GM23248 (cell line): ENCODE measurements around the gene NCKAP5L. TPM values are rescaled to one million over a fixed set of nuclear protein-coding genes. Genes with fewer than 3 reads are reported as not detected.

Experiments
- DNase-seq: peaks from one replicate; pipeline ENCODE4 v3.0.0-alpha.2; 2015
- H2AFZ ChIP-seq: fragments of 200-600 bp; sonication (generic); 2 replicates; pipeline ENCODE4 v1.6.1; 2016; ENCODE audit warnings: antibody characterized with exemption
- H3F3A ChIP-seq: fragments of 200-600 bp; sonication (generic); 2 replicates; pipeline ENCODE4 v1.6.1; 2016; ENCODE audit warnings: mild to moderate bottlenecking, antibody characterized with exemption, mixed run types; ENCODE audit not compliant: insufficient read depth
- H3K27ac ChIP-seq: fragments of 200-600 bp; sonication (generic); 2 replicates; pipeline ENCODE4 v1.5.1; 2016; ENCODE audit warnings: mild to moderate bottlenecking
- H3K27me3 ChIP-seq: fragments of 200-600 bp; sonication (generic); replicated peaks from 2 replicates; pipeline ENCODE4 v1.6.1; 2016; ENCODE audit warnings: mild to moderate bottlenecking; ENCODE audit not compliant: insufficient read depth
- H3K36me3 ChIP-seq: fragments of 200-600 bp; sonication (generic); 2 replicates; pipeline ENCODE4 v1.6.1; 2016; ENCODE audit warnings: low read depth, mild to moderate bottlenecking
- H3K4me1 ChIP-seq: fragments of 200-600 bp; sonication (generic); 2 replicates; pipeline ENCODE4 v1.6.1; 2016; ENCODE audit warnings: mild to moderate bottlenecking; ENCODE audit not compliant: insufficient read depth
- H3K4me2 ChIP-seq: fragments of 200-600 bp; sonication (generic); one replicate; pipeline ENCODE4 v1.6.1; 2016; ENCODE audit warnings: mild to moderate bottlenecking; ENCODE audit not compliant: unreplicated experiment
- H3K4me3 ChIP-seq: fragments of 200-600 bp; sonication (generic); 2 replicates; pipeline ENCODE4 v1.5.1; 2016; ENCODE audit warnings: mild to moderate bottlenecking
- H3K79me2 ChIP-seq: fragments of 200-600 bp; sonication (generic); 2 replicates; pipeline ENCODE4 v1.6.1; 2016; ENCODE audit warnings: mild to moderate bottlenecking; ENCODE audit not compliant: insufficient read depth
- H3K9ac ChIP-seq: fragments of 200-600 bp; sonication (generic); 2 replicates; pipeline ENCODE4 v1.6.1; 2016; ENCODE audit warnings: mild to moderate bottlenecking
- H3K9me2 ChIP-seq: fragments of 200-600 bp; sonication (generic); 2 replicates; pipeline ENCODE4 v1.6.1; 2016; ENCODE audit warnings: mixed run types, mild to moderate bottlenecking, moderate library complexity; ENCODE audit not compliant: insufficient read depth
- H3K9me3 ChIP-seq: fragments of 200-600 bp; sonication (generic); one replicate; pipeline ENCODE4 v1.6.1; 2017; ENCODE audit warnings: low read depth
- H4K20me1 ChIP-seq: fragments of 200-600 bp; sonication (generic); 2 replicates; pipeline ENCODE4 v1.6.0; 2016; ENCODE audit not compliant: insufficient read depth
- EZH2 ChIP-seq: fragments of 200-600 bp; sonication (generic); IDR thresholded peaks from 2 replicates; pipeline ENCODE4 v1.6.1; 2018; ENCODE audit warnings: antibody characterized with exemption, mild to moderate bottlenecking; ENCODE audit not compliant: insufficient read depth, poor library complexity, severe bottlenecking
- EZH2phosphoT487 ChIP-seq: fragments of 200-600 bp; sonication (generic); IDR thresholded peaks from 2 replicates; pipeline ENCODE4 v1.6.1; 2018; ENCODE audit warnings: antibody characterized with exemption, moderate library complexity, mild to moderate bottlenecking, low read depth; ENCODE audit not compliant: insufficient read depth
- WGBS, 2 experiments: methylation state at CpG; one replicate each; pipeline ENCODE4 v1.1.6; 2015 to 2017; ENCODE audit warnings: low lambda C conversion rate in 2 of 2, low coverage in 1 of 2; ENCODE audit errors: missing lambda C conversion rate in 2 of 2; 5-methylcytosine and 5-hydroxymethylcytosine counted together
- in situ Hi-C: fragments of 300-500 bp; cut with MboI; formaldehyde crosslinking; loops from 2 replicates; pipeline ENCODE4 v1.15.0; 2020
- polyA plus RNA-seq: library from polyadenylated mRNA; unstranded; fragments of >200 nt; fragmentation: Nextera tagmentation; extraction: Ambion mirVana; gene quantifications from 2 replicates; pipeline ENCODE4 v1.2.1, GENCODE V29; 2016
- total RNA-seq: library from RNA; depleted of rRNA; stranded (reverse); fragments of >200 nt; shearing (Covaris generic); gene quantifications from 2 replicates; pipeline ENCODE4 v1.2.3, GENCODE V29; 2014

The NCKAP5L gene
- total and polyA plus RNA-seq, 2 experiments from 2014 or later = 14.1 to 28.4 TPM

DNA sequence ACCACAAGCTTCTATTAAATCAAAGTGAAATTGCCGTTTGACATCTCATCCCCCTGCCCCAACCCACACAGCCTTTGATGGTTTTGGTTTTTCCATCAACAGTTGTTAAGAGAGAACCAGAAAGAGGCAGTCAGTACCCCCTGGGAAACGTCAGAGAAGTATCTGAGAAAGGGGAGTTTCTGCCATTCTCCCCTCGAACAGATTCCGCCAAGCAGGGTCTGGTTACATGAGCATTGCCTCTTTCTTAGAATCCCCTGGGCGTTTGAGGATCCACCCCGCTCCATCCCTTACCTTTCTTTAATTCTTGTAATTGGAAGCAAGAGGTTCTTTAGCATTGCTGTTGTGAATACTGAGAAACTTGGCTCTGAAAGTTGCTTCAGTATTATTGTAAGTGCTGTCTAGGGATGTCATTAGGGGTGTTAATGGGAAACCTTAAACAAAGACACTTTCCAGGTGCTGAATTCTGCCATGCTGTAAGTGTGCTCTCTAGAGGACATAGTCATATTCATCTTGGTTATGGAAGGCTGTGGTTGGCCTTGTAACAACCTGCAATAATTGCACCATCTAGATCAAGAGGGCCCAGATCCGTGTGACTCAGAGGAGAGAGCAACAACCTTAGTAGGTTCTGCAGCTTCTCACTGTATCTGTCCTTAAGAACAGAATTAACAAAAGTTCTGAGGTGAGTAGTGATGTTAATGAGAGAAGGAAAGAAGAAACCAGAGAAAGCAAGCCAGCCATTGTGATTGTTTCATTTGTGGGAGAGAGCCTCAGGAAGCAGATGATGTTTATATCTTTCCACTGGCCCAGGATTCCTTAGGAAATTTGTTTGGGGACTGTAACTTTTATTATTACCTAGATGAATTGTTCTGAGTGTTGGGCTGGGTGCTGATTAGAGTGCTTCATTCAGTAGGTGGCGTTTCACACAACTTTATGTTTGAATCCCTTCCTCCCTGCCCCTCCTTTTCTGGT is 77.9 kb downstream of the NCKAP5L start:
- WGBS, 2 experiments = 38 to 44% methylated on average over 8 of the region's 8 CpGs
- H2AFZ ChIP-seq = no peak overlapping the region
- DNase-seq = peak; percentile 92
- no peaks in the 10 kb centered on the region for H3K9me3 ChIP-seq
- H3K9me2 ChIP-seq = no peaks in the 10 kb centered on the region
- H3K27ac ChIP-seq = peak overlapping the region; percentile 94
- H3K9ac ChIP-seq = peak overlapping the region; percentile 63
- H3K4me1 ChIP-seq = peaks cover 62% of the 10 kb centered on the region
- TF ChIP-seq EZH2 = no peak
- TF ChIP-seq EZH2phosphoT487 = no peak
- H3K4me3 ChIP-seq = peak overlapping the region; percentile 10; the same call in 1 of the 2 replicates
- peaks cover 100% of the 10 kb centered on the region for H3K79me2 ChIP-seq
- no peaks in the 10 kb centered on the region for H3K27me3 ChIP-seq
- in situ Hi-C loops = no loop called here
- H4K20me1 ChIP-seq = peaks cover 43% of the 10 kb centered on the region
- H3K36me3 ChIP-seq = peaks cover 35% of the 10 kb centered on the region
- H3F3A ChIP-seq = peaks cover 75% of the 10 kb centered on the region
- H3K4me2 ChIP-seq = peak overlapping the region; percentile 70

DNA sequence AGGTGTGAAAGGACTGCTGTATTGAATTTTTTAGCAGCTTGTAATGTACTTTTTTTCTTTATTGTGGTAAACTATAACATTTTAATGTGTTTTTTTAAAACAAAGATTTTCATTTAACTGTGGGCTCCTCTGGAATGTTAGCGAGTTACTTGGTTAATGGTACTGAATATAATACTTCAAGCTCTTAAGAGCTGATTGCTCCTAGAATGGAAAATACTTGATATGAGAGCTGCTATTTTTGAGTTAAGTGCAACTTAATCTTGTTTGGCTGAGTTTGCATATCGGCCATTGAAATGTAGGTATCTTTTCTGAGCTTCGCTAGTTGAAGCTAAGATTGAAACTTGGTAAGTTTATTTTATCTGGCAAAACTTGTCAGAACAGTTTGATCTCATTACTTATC is 79.4 kb downstream of the NCKAP5L start:
- in situ Hi-C loops = no loop called here

GRCh38 chr12:49748306-49748705 is 79.9 kb downstream of the NCKAP5L start:
- H3K4me2 ChIP-seq = no peak overlapping the region
- peak overlapping the region; percentile 8; the same call in 1 of the 2 replicates for H3K27ac ChIP-seq
- no peaks in the 10 kb centered on the region for H3K9me2 ChIP-seq
- DNase-seq = no peak
- WGBS, 2 experiments = 95 to 96% methylated on average over 1 of the region's 1 CpG
- H3K27me3 ChIP-seq = no peaks in the 10 kb centered on the region
- no peak overlapping the region for H3K9ac ChIP-seq
- peaks cover 63% of the 10 kb centered on the region for H3K4me1 ChIP-seq
- H3K36me3 ChIP-seq = peaks cover 18% of the 10 kb centered on the region
- peaks cover 59% of the 10 kb centered on the region for H4K20me1 ChIP-seq
- in situ Hi-C loops = no loop called here
- no peak overlapping the region for H3K4me3 ChIP-seq
- TF ChIP-seq EZH2 (no peak), EZH2phosphoT487 (no peak)
- H2AFZ ChIP-seq = no peak overlapping the region
- peaks cover 58% of the 10 kb centered on the region for H3F3A ChIP-seq
- H3K9me3 ChIP-seq = no peaks in the 10 kb centered on the region
- peaks cover 100% of the 10 kb centered on the region for H3K79me2 ChIP-seq

More for the DNA sequence above, 79.4 kb downstream of the NCKAP5L start:
- no peak for DNase-seq
- Histone ChIP-seq H2AFZ (no peak overlapping the region), H3K4me1 (peaks cover 63% of the 10 kb centered on the region), H3K79me2 (peaks cover 100% of the 10 kb centered on the region), H3K9ac (no peak overlapping the region), H4K20me1 (peaks cover 55% of the 10 kb centered on the region), H3F3A (peaks cover 63% of the 10 kb centered on the region), H3K9me3 (no peaks in the 10 kb centered on the region), H3K9me2 (no peaks in the 10 kb centered on the region), H3K36me3 (peaks cover 20% of the 10 kb centered on the region), H3K4me2 (no peak overlapping the region), H3K27ac (peak overlapping the region; percentile 8; the same call in 1 of the 2 replicates), H3K4me3 (no peak overlapping the region), H3K27me3 (no peaks in the 10 kb centered on the region)
- WGBS, 2 experiments = 85 to 88% methylated on average over 3 of the region's 3 CpGs
- TF ChIP-seq EZH2phosphoT487 = no peak

DNA sequence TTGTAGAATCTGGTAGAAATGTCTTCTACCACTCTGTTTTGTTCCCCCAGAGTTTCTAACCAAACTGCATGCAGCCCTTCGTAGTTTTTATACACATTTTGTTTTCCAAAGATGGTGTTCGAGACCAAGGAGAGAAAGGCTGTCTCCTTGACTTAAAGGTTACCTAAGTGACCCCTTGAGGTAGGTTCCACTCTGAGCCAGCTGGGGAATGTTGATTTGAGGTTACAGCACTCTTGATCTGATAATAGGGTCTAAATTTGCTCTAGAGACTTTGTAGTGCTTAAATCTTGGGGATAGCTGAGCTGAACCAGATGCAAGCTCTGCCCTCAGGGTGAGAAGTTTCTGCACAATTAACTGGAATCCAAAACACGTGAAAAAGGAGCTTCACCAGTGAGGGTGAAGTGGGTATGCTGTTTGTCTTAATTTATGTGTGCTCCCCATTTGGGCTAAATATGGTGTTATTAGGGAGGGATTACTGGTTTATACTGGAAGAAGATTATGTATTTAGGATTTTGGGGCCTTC is 83.8 kb downstream of the NCKAP5L start:
- peaks cover 44% of the 10 kb centered on the region for H4K20me1 ChIP-seq
- no peak for TF ChIP-seq EZH2
- no peak for TF ChIP-seq EZH2phosphoT487
- H3K4me2 ChIP-seq = peak overlapping the region; percentile 91
- peak overlapping the region; percentile 93; the same call in 1 of the 2 replicates for H3K4me3 ChIP-seq
- no peak overlapping the region for H3K27ac ChIP-seq
- no peak overlapping the region for H2AFZ ChIP-seq
- H3K79me2 ChIP-seq = peaks cover 78% of the 10 kb centered on the region
- 0 out of 2 replicates have a peak, but pooled peaks cover 3% of the 10 kb centered on the region for H3K36me3 ChIP-seq
- no peak for DNase-seq
- H3K4me1 ChIP-seq = peaks cover 27% of the 10 kb centered on the region
- peaks cover 29% of the 10 kb centered on the region for H3F3A ChIP-seq
- 66 to 69% methylated on average over 3 of the region's 3 CpGs for WGBS, 2 experiments
- H3K9me3 ChIP-seq = no peaks in the 10 kb centered on the region
- in situ Hi-C loops = no loop called here
- H3K27me3 ChIP-seq = no peaks in the 10 kb centered on the region
- H3K9me2 ChIP-seq = no peaks in the 10 kb centered on the region
- H3K9ac ChIP-seq = 0 out of 2 replicates have a peak overlapping the region, but pooled peaks have one; percentile 20
